Transverse colon (tissue), 3 donors: Measurements from ENCODE around the gene ANAPC5.

Experiments
- CTCF ChIP-seq, 5 experiments: fragments of 200-600 bp in 3 of 5; fragments of 450-650 bp in 2 of 5; sonication (generic) in 3 of 5; IDR thresholded peaks; 1 replicate in 2 of 5; 2 replicates in 3 of 5; pipeline ENCODE4 v1.5.1; 2016 to 2017; ENCODE audit warnings: antibody characterized with exemption in 5 of 5, inconsistent platforms in 3 of 5, mild to moderate bottlenecking in 2 of 5, moderate library complexity in 1 of 5
- EP300 ChIP-seq: sonication (generic); formaldehyde crosslinking; IDR thresholded peaks from one replicate; pipeline ENCODE4 v1.6.1; 2017; ENCODE audit warnings: antibody characterized with exemption, low read depth
- POLR2A ChIP-seq: fragments of 450-650 bp; IDR thresholded peaks from one replicate; pipeline ENCODE4 v1.6.1; 2016; ENCODE audit warnings: antibody characterized with exemption, mild to moderate bottlenecking, moderate library complexity

- TF ChIP-seq CTCF (IDR thresholded peaks at IDR 0.05) (no peak), EP300 (no peak), POLR2A (no peak)
Observed at GRCh38 chr12:121388421-121388981, 36.3 kb upstream of the ANAPC5 start.
